Smooth muscle cell (in vitro differentiated cells): ENCODE measurements around the gene ROBO1. TPM values are rescaled to one million over a fixed set of nuclear protein-coding genes. Genes with fewer than 3 reads are reported as not detected.

Experiments
- DNase-seq: peaks from one replicate; lab custom pipeline; 2025; ENCODE audit not compliant: unreplicated experiment; lab: John Stamatoyannopoulos, UW
- H2AFZ ChIP-seq: fragments of 200-600 bp; sonication (generic); 2 replicates; pipeline ENCODE4 v1.6.0; 2016; ENCODE audit warnings: antibody characterized with exemption, low read depth, mild to moderate bottlenecking
- H3F3A ChIP-seq: fragments of 200-600 bp; sonication (generic); 2 replicates; pipeline ENCODE4 v1.6.0; 2017; ENCODE audit warnings: antibody characterized with exemption, low read depth
- H3K27ac ChIP-seq: fragments of 200-600 bp; sonication (generic); 2 replicates; pipeline ENCODE4 v1.5.1; 2016; ENCODE audit warnings: low read depth, mild to moderate bottlenecking
- H3K27me3 ChIP-seq: fragments of 200-600 bp; sonication (generic); 2 replicates; pipeline ENCODE4 v1.6.1; 2016; ENCODE audit warnings: low read depth, mild to moderate bottlenecking
- H3K36me3 ChIP-seq: fragments of 200-600 bp; sonication (generic); 2 replicates; pipeline ENCODE4 v1.5.1; 2016; ENCODE audit warnings: low read depth
- H3K4me1 ChIP-seq: fragments of 200-600 bp; sonication (generic); 2 replicates; pipeline ENCODE4 v1.5.1; 2016; ENCODE audit warnings: low read depth
- H3K4me2 ChIP-seq: fragments of 200-600 bp; sonication (generic); 2 replicates; pipeline ENCODE4 v1.6.0; 2016; ENCODE audit warnings: mild to moderate bottlenecking
- H3K4me3 ChIP-seq: fragments of 200-600 bp; sonication (generic); 2 replicates; pipeline ENCODE4 v1.5.1; 2016; ENCODE audit warnings: mild to moderate bottlenecking
- H3K79me2 ChIP-seq: fragments of 200-600 bp; sonication (generic); 2 replicates; pipeline ENCODE4 v1.6.0; 2016; ENCODE audit warnings: low read depth, mild to moderate bottlenecking
- H3K9ac ChIP-seq: fragments of 200-600 bp; sonication (generic); 2 replicates; pipeline ENCODE4 v1.6.0; 2016; ENCODE audit warnings: low read depth
- H3K9me3 ChIP-seq: fragments of 200-600 bp; sonication (generic); replicated peaks from 2 replicates; pipeline ENCODE4 v1.5.1; 2016; ENCODE audit warnings: low read depth
- H4K20me1 ChIP-seq: fragments of 200-600 bp; sonication (generic); 2 replicates; pipeline ENCODE4 v1.6.0; 2016; ENCODE audit warnings: low read depth
- CTCF ChIP-seq: fragments of 200-600 bp; sonication (generic); IDR thresholded peaks from 2 replicates; pipeline ENCODE4 v1.5.1; 2017; ENCODE audit warnings: borderline replicate concordance, mild to moderate bottlenecking, antibody characterized with exemption; ENCODE audit not compliant: insufficient read depth, poor library complexity, severe bottlenecking
- WGBS: methylation state at CpG from one replicate; pipeline ENCODE4 v1.1.7; 2016; ENCODE audit warnings: low lambda C conversion rate; 5-methylcytosine and 5-hydroxymethylcytosine counted together
- polyA plus RNA-seq: library from polyadenylated mRNA; unstranded; fragments of >200 nt; fragmentation: Nextera tagmentation; extraction: Ambion mirVana; gene quantifications from 2 replicates; pipeline ENCODE4 v1.2.1, GENCODE V29; 2016
- total RNA-seq: library from RNA; depleted of rRNA; stranded (reverse); fragments of >200 nt; gene quantifications from 2 replicates; pipeline ENCODE4 v1.2.3, GENCODE V29; 2014

Gene ROBO1
- total and polyA plus RNA-seq, 2 experiments from 2014 or later: 30.5 to 79.5 TPM

GRCh38 chr3:78749056-78749455, 1018.7 kb downstream of the ROBO1 start:
- H3K27me3 ChIP-seq: no peaks in the 10 kb centered on the region

GRCh38 chr3:78745847-78746246, 1022.0 kb downstream of the ROBO1 start:
- H2AFZ ChIP-seq: no peak overlapping the region
- H3K79me2 ChIP-seq: peaks cover 5% of the 10 kb centered on the region
- no peaks in the 10 kb centered on the region for H3K27me3 ChIP-seq
- no peaks in the 10 kb centered on the region for H3F3A ChIP-seq
- no peaks in the 10 kb centered on the region for H3K4me1 ChIP-seq
- peaks cover 10% of the 10 kb centered on the region for H4K20me1 ChIP-seq
- no peaks in the 10 kb centered on the region for H3K9me3 ChIP-seq
- no peak for DNase-seq
- H3K9ac ChIP-seq: no peak overlapping the region
- H3K4me2 ChIP-seq: no peak overlapping the region
- 98% methylated on average over 5 of the region's 5 CpGs for WGBS
- no peak overlapping the region for H3K27ac ChIP-seq
- H3K4me3 ChIP-seq: no peak overlapping the region
- no peak for TF ChIP-seq CTCF
- no peaks in the 10 kb centered on the region for H3K36me3 ChIP-seq

More at GRCh38 chr3:78749056-78749455, 1018.7 kb downstream of the ROBO1 start:
- no peak overlapping the region for H3K27ac ChIP-seq
- H3K9ac ChIP-seq: no peak overlapping the region
- H3K4me1 ChIP-seq: no peaks in the 10 kb centered on the region
- no peak for TF ChIP-seq CTCF
- peaks cover 5% of the 10 kb centered on the region for H3K79me2 ChIP-seq
- H4K20me1 ChIP-seq: peaks cover 19% of the 10 kb centered on the region
- H3K4me2 ChIP-seq: no peak overlapping the region
- no peaks in the 10 kb centered on the region for H3K36me3 ChIP-seq
- no peaks in the 10 kb centered on the region for H3F3A ChIP-seq
- no peak for DNase-seq
- no peak overlapping the region for H2AFZ ChIP-seq
- H3K4me3 ChIP-seq: no peak overlapping the region
- no peaks in the 10 kb centered on the region for H3K9me3 ChIP-seq

GRCh38 chr3:78742491-78742890, 1025.3 kb downstream of the ROBO1 start:
- no peak overlapping the region for H3K9ac ChIP-seq
- no peaks in the 10 kb centered on the region for H4K20me1 ChIP-seq
- no peak overlapping the region for H2AFZ ChIP-seq
- no peaks in the 10 kb centered on the region for H3K36me3 ChIP-seq
- no peaks in the 10 kb centered on the region for H3K27me3 ChIP-seq
- TF ChIP-seq CTCF: no peak
- H3F3A ChIP-seq: no peaks in the 10 kb centered on the region
- no peak overlapping the region for H3K4me2 ChIP-seq
- peaks cover 7% of the 10 kb centered on the region for H3K79me2 ChIP-seq
- no peaks in the 10 kb centered on the region for H3K9me3 ChIP-seq
- no peak overlapping the region for H3K4me3 ChIP-seq
- no peak overlapping the region for H3K27ac ChIP-seq
- DNase-seq: no peak
- H3K4me1 ChIP-seq: peaks cover 18% of the 10 kb centered on the region
- WGBS: 100% methylated on average over 1 of the region's 1 CpG

GRCh38 chr3:78742041-78742440, 1025.8 kb downstream of the ROBO1 start:
- WGBS: 90% methylated on average over 2 of the region's 2 CpGs
- Histone ChIP-seq H2AFZ (no peak overlapping the region), H3K27ac (no peak overlapping the region), H3K4me3 (no peak overlapping the region), H4K20me1 (no peaks in the 10 kb centered on the region), H3F3A (no peaks in the 10 kb centered on the region), H3K9me3 (no peaks in the 10 kb centered on the region), H3K27me3 (no peaks in the 10 kb centered on the region), H3K4me1 (peaks cover 18% of the 10 kb centered on the region), H3K79me2 (peaks cover 7% of the 10 kb centered on the region), H3K36me3 (no peaks in the 10 kb centered on the region), H3K4me2 (no peak overlapping the region), H3K9ac (no peak overlapping the region)
- no peak for TF ChIP-seq CTCF
- no peak for DNase-seq
